ENCODE results near the gene FAXC.
"Not testable (repeated sequence)": the region's sequence is repeated elsewhere in the genome, so short reads cannot be mapped to it uniquely, and the experiment has no call there.

FAXC gene

GRCh38 chr6:99341862-99342455, 7.5 kb downstream of the FAXC start:
- no peak for DNase-seq (ENCODE audit: low read depth)

GRCh38 chr6:99338188-99338587, 11.3 kb downstream of the FAXC start:
- DNase-seq (ENCODE audit: low read depth): no peak

- DNase-seq (ENCODE audit: low read depth): not testable (repeated sequence)
These were observed 14.2 kb downstream of the FAXC start for GRCh38 chr6:99335298-99335697.

GRCh38 chr6:99334526-99335127, 14.8 kb downstream of the FAXC start:
- DNase-seq (ENCODE audit: low read depth): peak; percentile 12

GRCh38 chr6:99333068-99333467, 16.4 kb downstream of the FAXC start:
- DNase-seq (ENCODE audit: low read depth): no peak

- no peak for DNase-seq (ENCODE audit: low read depth)
These were observed 17.9 kb downstream of the FAXC start for GRCh38 chr6:99331531-99331930.

- peak; percentile 58 for DNase-seq (ENCODE audit: low read depth)
These were observed 19.3 kb downstream of the FAXC start for GRCh38 chr6:99330159-99330558.

- no peak for DNase-seq (ENCODE audit: low read depth)
These were observed 24.5 kb downstream of the FAXC start for GRCh38 chr6:99324996-99325395.

- no peak for DNase-seq (ENCODE audit: low read depth)
These were observed 30.9 kb downstream of the FAXC start for GRCh38 chr6:99318566-99318965.

GRCh38 chr6:99312354-99312753, 37.1 kb downstream of the FAXC start:
- no peak for DNase-seq (ENCODE audit: low read depth)

- DNase-seq (ENCODE audit: low read depth): no peak
These were observed 38.9 kb downstream of the FAXC start for GRCh38 chr6:99310553-99310952.

GRCh38 chr6:99309557-99309956, 39.9 kb downstream of the FAXC start:
- DNase-seq (ENCODE audit: low read depth): no peak

GRCh38 chr6:99308788-99309187, 40.7 kb downstream of the FAXC start:
- DNase-seq (ENCODE audit: low read depth): no peak

- no peak for DNase-seq (ENCODE audit: low read depth)
These were observed 42.1 kb downstream of the FAXC start for GRCh38 chr6:99307295-99307907.

GRCh38 chr6:99306341-99306740, 43.1 kb downstream of the FAXC start:
- no peak for DNase-seq (ENCODE audit: low read depth)

GRCh38 chr6:99305021-99305554, 44.4 kb downstream of the FAXC start:
- DNase-seq (ENCODE audit: low read depth): no peak

GRCh38 chr6:99297415-99297814, 52.1 kb downstream of the FAXC start:
- no peak for DNase-seq (ENCODE audit: low read depth)

GRCh38 chr6:99297006-99297405, 52.5 kb downstream of the FAXC start:
- no peak for DNase-seq (ENCODE audit: low read depth)

- DNase-seq (ENCODE audit: low read depth): no peak
These were observed 53.2 kb downstream of the FAXC start for GRCh38 chr6:99296261-99296660.

- DNase-seq (ENCODE audit: low read depth): no peak
These were observed 54.2 kb downstream of the FAXC start for GRCh38 chr6:99295276-99295675.

- no peak for DNase-seq (ENCODE audit: low read depth)
These were observed 54.7 kb downstream of the FAXC start for GRCh38 chr6:99294786-99295185.

GRCh38 chr6:99289701-99290100, 59.8 kb downstream of the FAXC start:
- no peak for DNase-seq (ENCODE audit: low read depth)

GRCh38 chr6:99288668-99289067, 60.8 kb downstream of the FAXC start:
- no peak for DNase-seq (ENCODE audit: low read depth)

GRCh38 chr6:99287523-99287922, 62.0 kb downstream of the FAXC start:
- DNase-seq (ENCODE audit: low read depth): no peak
